ENCODE data around the gene ATP1A1.

Gene ATP1A1

GRCh38 chr1:116345843-116346242 is 27.2 kb upstream of the ATP1A1 start:
- DNase-seq: peak; percentile 81

- DNase-seq: peak; percentile 35
Measured at GRCh38 chr1:116346943-116347673, 25.9 kb upstream of the ATP1A1 start.

- DNase-seq: no peak
Measured at GRCh38 chr1:116347696-116348095, 25.3 kb upstream of the ATP1A1 start.

GRCh38 chr1:116350097-116350645 is 22.9 kb upstream of the ATP1A1 start:
- no peak for DNase-seq

GRCh38 chr1:116351914-116352313 is 21.1 kb upstream of the ATP1A1 start:
- no peak for DNase-seq

GRCh38 chr1:116352349-116352813 is 20.7 kb upstream of the ATP1A1 start:
- DNase-seq: no peak

GRCh38 chr1:116353155-116353554 is 19.9 kb upstream of the ATP1A1 start:
- DNase-seq: no peak

- DNase-seq: no peak
Measured at GRCh38 chr1:116356067-116356466, 17.0 kb upstream of the ATP1A1 start.

GRCh38 chr1:116356673-116357072 is 16.4 kb upstream of the ATP1A1 start:
- DNase-seq: no peak

GRCh38 chr1:116357487-116357886 is 15.6 kb upstream of the ATP1A1 start:
- no peak for DNase-seq

- no peak for DNase-seq
Measured at GRCh38 chr1:116359060-116359830, 13.8 kb upstream of the ATP1A1 start.

- DNase-seq: no peak
Measured at GRCh38 chr1:116359871-116360270, 13.2 kb upstream of the ATP1A1 start.

- peak; percentile 39 for DNase-seq
Measured at GRCh38 chr1:116360429-116361173, 12.4 kb upstream of the ATP1A1 start.

GRCh38 chr1:116361648-116362047 is 11.4 kb upstream of the ATP1A1 start:
- DNase-seq: no peak

- no peak for DNase-seq
Measured at GRCh38 chr1:116362050-116362449, 11.0 kb upstream of the ATP1A1 start.

GRCh38 chr1:116365353-116365780 is 7.7 kb upstream of the ATP1A1 start:
- no peak for DNase-seq

- no peak for DNase-seq
Measured at GRCh38 chr1:116365857-116366256, 7.2 kb upstream of the ATP1A1 start.

- DNase-seq: no peak
Measured at GRCh38 chr1:116367256-116367945, 5.6 kb upstream of the ATP1A1 start.

- no peak for DNase-seq
Measured at GRCh38 chr1:116368241-116368640, 4.8 kb upstream of the ATP1A1 start.

- DNase-seq: no peak
Measured at GRCh38 chr1:116370181-116370580, 2.9 kb upstream of the ATP1A1 start.

- no peak for DNase-seq
Measured at GRCh38 chr1:116371752-116372151, 1.3 kb upstream of the ATP1A1 start.

- no peak for DNase-seq
Measured at GRCh38 chr1:116372191-116372590, 853 bp upstream of the ATP1A1 start.

Data from central memory CD4-positive, alpha-beta T cell (primary cell).